NCI-H526 (cell line): ENCODE measurements around the gene PFKFB4.

Source experiments
- DNase-seq, 2 experiments: peaks; one replicate each; lab custom pipeline; 2025; lab: John Stamatoyannopoulos, UW

Gene PFKFB4

GRCh38 chr3:48584836-48585235 is 28.2 kb upstream of the PFKFB4 start:
- DNase-seq, result no peak

- DNase-seq, result no peak
Measured at GRCh38 chr3:48581621-48582481, 25.2 kb upstream of the PFKFB4 start.

- no peak for DNase-seq
Measured at GRCh38 chr3:48576647-48577046, 20.0 kb upstream of the PFKFB4 start.

- DNase-seq, result no peak
Measured at GRCh38 chr3:48575366-48575765, 18.8 kb upstream of the PFKFB4 start.

GRCh38 chr3:48573973-48574585 is 17.5 kb upstream of the PFKFB4 start:
- DNase-seq, result no peak

- no peak for DNase-seq
Measured at GRCh38 chr3:48572517-48572916, 15.9 kb upstream of the PFKFB4 start.

GRCh38 chr3:48571938-48572337 is 15.3 kb upstream of the PFKFB4 start:
- no peak for DNase-seq

GRCh38 chr3:48569808-48570450 is 13.3 kb upstream of the PFKFB4 start:
- DNase-seq, result no peak

- DNase-seq, result no peak
Measured at GRCh38 chr3:48569400-48569799, 12.8 kb upstream of the PFKFB4 start.

- DNase-seq, result no peak
Measured at GRCh38 chr3:48568476-48568875, 11.9 kb upstream of the PFKFB4 start.

GRCh38 chr3:48567500-48567899 is 10.9 kb upstream of the PFKFB4 start:
- no peak for DNase-seq

GRCh38 chr3:48567090-48567489 is 10.5 kb upstream of the PFKFB4 start:
- DNase-seq, result no peak

GRCh38 chr3:48566401-48566760 is 9.8 kb upstream of the PFKFB4 start:
- no peak for DNase-seq

GRCh38 chr3:48565591-48566400 is 9.2 kb upstream of the PFKFB4 start:
- DNase-seq, result no peak

GRCh38 chr3:48565186-48565585 is 8.6 kb upstream of the PFKFB4 start:
- no peak for DNase-seq

GRCh38 chr3:48564667-48565066 is 8.1 kb upstream of the PFKFB4 start:
- no peak for DNase-seq

GRCh38 chr3:48564022-48564421 is 7.4 kb upstream of the PFKFB4 start:
- DNase-seq, result no peak

GRCh38 chr3:48563382-48563918 is 6.8 kb upstream of the PFKFB4 start, which contains the start of gene UCN2:
UCN2 (minus strand) TSS chr3:48563781; CDS start chr3:48563124, 657 bp downstream.
- no peak for DNase-seq

GRCh38 chr3:48562367-48563095 is 5.9 kb upstream of the PFKFB4 start:
- DNase-seq, result no peak

- peak in 1 of 2 experiments; percentile 40 for DNase-seq
Measured at GRCh38 chr3:48561045-48561736, 4.6 kb upstream of the PFKFB4 start.

- DNase-seq, result peak in 1 of 2 experiments; percentile 25
Measured at GRCh38 chr3:48560648-48561018, 4.0 kb upstream of the PFKFB4 start.
